Bronchial epithelial cell (primary cell): ENCODE results near the gene ICA1L. TPM values are rescaled to one million over a fixed set of nuclear protein-coding genes. Genes with fewer than 3 reads are reported as not detected.
A peak's percentile ranks its signal among the peaks of the same experiment; 100 is the strongest.
"Not testable (repeated sequence)": the region's sequence is repeated elsewhere in the genome, so short reads cannot be mapped to it uniquely, and the experiment has no call there.

Experiments
- DNase-seq: peaks from one replicate; pipeline ENCODE4 v3.0.0-alpha.2; 2010; ENCODE audit warnings: low read depth
- FAIRE-seq: peaks from 2 replicates; lab custom pipeline; 2011; peaks lifted over from hg19 to GRCh38; lab: Jason Lieb, UNC
- H3K27me3 ChIP-seq: 2 replicates; pipeline ENCODE4 v1.5.1; 2011; ENCODE audit warnings: low read length; ENCODE audit not compliant: control insufficient read depth, insufficient read depth
- H3K36me3 ChIP-seq: 2 replicates; pipeline ENCODE4 v1.5.1; 2011; ENCODE audit warnings: low read length; ENCODE audit not compliant: control insufficient read depth, insufficient read depth
- H3K4me3 ChIP-seq: 2 replicates; pipeline ENCODE4 v1.5.1; 2011; ENCODE audit warnings: mild to moderate bottlenecking, low read depth, low read length, control low read depth
- CTCF ChIP-seq: IDR thresholded peaks from 2 replicates; pipeline ENCODE4 v1.5.1; 2011; ENCODE audit warnings: mild to moderate bottlenecking, moderate library complexity, low read length, control low read depth, inconsistent platforms; ENCODE audit not compliant: insufficient read depth, severe bottlenecking
- total RNA-seq: library from RNA; depleted of rRNA; stranded (reverse); fragments of >200 nt; gene quantifications from 2 replicates; pipeline ENCODE4 v1.2.1, GENCODE V29; 2014

ICA1L gene
- total RNA-seq: 1.6 and 2.3 TPM in 2 replicates

DNA sequence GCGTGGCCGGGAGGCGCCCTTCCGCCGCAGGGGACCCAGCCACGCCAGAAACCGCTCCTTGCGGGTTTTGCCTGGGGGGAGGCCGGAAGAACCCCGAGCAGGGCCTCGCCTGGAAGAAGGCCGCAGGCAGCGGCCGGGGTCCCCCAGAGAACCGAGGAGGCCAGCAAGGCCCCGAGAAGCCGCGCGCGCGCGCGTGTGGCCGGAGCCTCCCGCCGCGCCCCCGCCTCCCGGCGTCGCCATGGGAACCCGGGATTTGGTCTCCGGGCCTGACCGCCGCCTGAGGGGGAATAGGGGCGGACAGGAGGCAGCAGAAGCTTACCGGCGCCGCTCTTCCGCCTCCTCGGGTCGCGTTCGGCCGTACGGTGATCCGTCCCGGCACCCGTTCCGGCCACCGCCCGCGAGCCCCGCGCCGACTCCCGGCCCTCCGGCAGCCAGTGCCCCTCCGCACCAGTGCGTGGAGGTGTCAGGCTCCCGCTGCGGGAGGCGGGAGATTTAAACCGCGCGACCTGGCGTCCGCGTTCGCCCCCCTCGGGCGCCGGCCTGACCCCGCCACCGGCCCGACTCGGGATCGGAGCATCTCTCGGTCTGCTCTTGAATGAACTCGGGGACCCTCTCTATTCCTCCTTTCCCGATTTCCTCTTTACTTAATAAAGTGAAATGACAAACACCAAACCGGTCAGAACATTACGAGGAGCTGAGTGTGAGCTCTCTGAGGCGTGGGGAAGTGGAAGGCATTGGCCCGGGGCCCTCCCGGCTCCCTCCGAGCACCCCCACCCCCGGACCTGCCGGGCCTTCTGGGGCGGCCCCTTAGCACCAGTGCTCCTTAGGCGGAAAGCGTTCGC lies at the start of gene ICA1L:
Gene ICA1L, minus strand, starts transcription at position 467 of the 842 bp plus-strand sequence. CDS start 42,757 bp downstream, outside the sequence.
- peak; percentile 4 for TF ChIP-seq CTCF
- Histone ChIP-seq H3K36me3 (no peaks in the 10 kb centered on the region), H3K4me3 (peak within 1 kb of the TSS; percentile 76), H3K27me3 (no peaks in the 10 kb centered on the region)
- DNase-seq: peak; percentile 20
- FAIRE-seq: no peak

DNA sequence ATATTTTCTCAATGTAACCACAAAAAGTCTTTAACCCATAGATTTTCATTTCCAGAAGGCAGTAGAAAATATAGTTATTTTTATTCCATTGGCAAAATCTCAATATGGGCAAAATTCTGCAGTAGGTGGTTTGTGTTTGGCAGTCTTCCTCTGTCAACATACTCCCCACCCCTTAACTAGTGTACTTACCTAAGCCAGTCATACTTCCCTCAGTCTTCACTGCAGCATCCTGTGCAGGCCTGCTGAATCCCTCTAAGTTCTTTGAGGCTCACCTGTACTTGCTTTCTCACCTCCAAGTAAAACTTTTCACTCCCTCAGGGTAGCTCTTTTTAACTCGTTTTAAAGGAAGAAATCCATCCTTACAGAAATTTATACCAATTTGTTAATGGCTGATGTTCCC lies 47.3 kb upstream of the ICA1L start:
- H3K36me3 ChIP-seq: no peaks in the 10 kb centered on the region

GRCh38 chr2:202912342-202913201 lies 41.0 kb upstream of the ICA1L start:
- peak overlapping the region; percentile 48 for H3K4me3 ChIP-seq
- peak; percentile 8 for DNase-seq
- H3K27me3 ChIP-seq, FAIRE-seq, H3K36me3 ChIP-seq: not testable (repeated sequence)

More for the DNA sequence above, 47.3 kb upstream of the ICA1L start:
- no peak for TF ChIP-seq CTCF
- Histone ChIP-seq H3K4me3 (no peak overlapping the region), H3K27me3 (no peaks in the 10 kb centered on the region)
- DNase-seq (peak; percentile 8), FAIRE-seq (no peak)

- DNase-seq (peak; percentile 87), FAIRE-seq (no peak)
- Histone ChIP-seq H3K27me3 (no peaks in the 10 kb centered on the region), H3K36me3 (no peaks in the 10 kb centered on the region), H3K4me3 (peak within 1 kb of the TSS; percentile 48)
- no peak for TF ChIP-seq CTCF
Observed at GRCh38 chr2:202911512-202912341, 40.2 kb upstream of the ICA1L start, which contains the start of the genes CARF and WDR12. TSS of gene CARF (plus strand) at chr2:202912275. CDS start at chr2:202941903, 29,628 bp downstream. TSS of gene WDR12 (minus strand) at chr2:202911673. CDS start at chr2:202911476, 197 bp downstream.

GRCh38 chr2:202911203-202911511 lies 39.6 kb upstream of the ICA1L start:
- FAIRE-seq: no peak
- no peak for TF ChIP-seq CTCF
- Histone ChIP-seq H3K27me3 (no peaks in the 10 kb centered on the region), H3K36me3 (no peaks in the 10 kb centered on the region), H3K4me3 (peak overlapping the region; percentile 48)
- no peak for DNase-seq
